Measurements from ENCODE around the gene H3-3A. TPM values are rescaled to one million over a fixed set of nuclear protein-coding genes. Genes with fewer than 3 reads are reported as not detected.

The H3-3A gene
- total and polyA plus RNA-seq, 2 of the 8 experiments (the other 6 are each of a cell fraction or from before 2014, with no cell fraction given): 1,157 to 1,223 TPM

DNA sequence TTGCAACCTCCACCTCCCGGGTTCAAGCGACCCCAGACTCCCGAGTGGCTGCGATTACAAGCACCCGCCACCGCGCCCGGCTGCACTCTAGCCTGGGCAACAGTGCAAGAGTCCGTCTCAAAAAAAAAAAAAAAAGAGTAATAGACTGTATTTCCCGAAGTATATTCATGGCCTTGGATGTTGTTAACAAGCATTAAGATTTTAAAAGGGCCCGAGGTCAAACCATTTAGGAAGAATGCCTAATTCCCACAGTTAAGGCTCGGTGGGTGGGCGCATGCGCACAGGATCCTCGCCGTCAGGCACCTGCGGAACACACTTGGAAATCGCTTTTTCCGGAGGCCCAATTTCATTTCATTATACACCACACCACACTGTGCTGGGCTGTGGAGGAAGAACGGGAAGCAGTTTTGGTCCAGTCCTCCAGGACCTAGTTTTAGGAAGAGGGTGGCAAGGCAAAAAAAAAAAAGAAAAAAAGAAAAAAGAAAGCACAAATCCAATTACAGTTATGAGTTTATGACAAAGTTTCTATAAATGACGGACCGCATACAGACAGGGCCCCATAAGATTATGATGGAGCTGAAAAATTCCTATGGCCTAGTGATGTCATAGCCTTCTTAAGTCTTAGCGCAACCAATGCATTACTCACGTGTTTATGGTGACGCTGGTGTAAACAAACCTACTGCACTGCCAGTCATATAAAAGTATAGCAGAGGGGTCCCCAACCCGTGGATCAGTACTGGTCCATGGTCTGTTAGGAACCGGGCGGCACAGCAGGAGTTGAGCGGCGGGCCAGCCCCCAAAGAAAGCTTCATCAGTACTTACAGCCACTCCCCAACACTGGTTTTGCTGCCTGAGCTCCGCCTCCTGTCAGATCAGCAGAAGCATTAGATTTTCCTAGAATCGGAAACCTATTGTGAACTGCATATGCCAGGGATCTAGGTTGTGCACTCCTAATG is 38.2 kb downstream of the H3-3A start:
- H2BK12ac ChIP-seq (ENCODE audit: low read depth, low read length): no peak overlapping the region
- H3K27ac ChIP-seq (ENCODE audit: low read depth, low read length): no peak overlapping the region
- no peak overlapping the region for H2BK15ac ChIP-seq (ENCODE audit: low read length)
- no peaks in the 10 kb centered on the region for H3K9me3 ChIP-seq (ENCODE audit: insufficient read depth in 2 of 2, low read depth in 1 of 2, low read length in 1 of 2)
- no peaks in the 10 kb centered on the region; the same call in 1 of the 2 replicates for H3K23me2 ChIP-seq (ENCODE audit: low read depth, low read length)
- POLR2A ChIA-PET (ENCODE audit: partially characterized antibody): interaction anchor here (0.6 to 5.1 kb wide), 9 partner anchors 9 to 99 kb away, joined by 3 to 30 read pairs (median 4); partner anchors contain the start of gene H3-3A
- H3K4ac ChIP-seq (replicated peaks; ENCODE audit: insufficient read length, low read depth, low read length): no peak overlapping the region
- H2AK5ac ChIP-seq (ENCODE audit: low read depth, low read length): no peak overlapping the region
- TF ChIP-seq NRF1 (IDR thresholded peaks at IDR 0.05; ENCODE audit: low read depth, low read length): peak; percentile 63
- TF ChIP-seq SRF (IDR thresholded peaks at IDR 0.05; ENCODE audit: low read depth, low read length): no peak
- peak; percentile 31 for TF ChIP-seq ASH2L (IDR thresholded peaks at IDR 0.05; ENCODE audit: low read length)
- TF ChIP-seq RAD21 (IDR thresholded peaks at IDR 0.05 in 1 of 2, conservative IDR thresholded peaks at IDR 0.05 in 1 of 2; ENCODE audit: low read depth in 2 of 2, low read length in 2 of 2): no peak
- H4K5ac ChIP-seq (ENCODE audit: insufficient read length, low read depth, low read length): no peak overlapping the region
- DNase-seq (ENCODE audit: low read depth in 1 of 2, low spot score in 2 of 2): no peak
- H3K4me2 ChIP-seq (ENCODE audit: insufficient read depth in 1 of 2, low read depth in 2 of 2, low read length in 2 of 2): peak overlapping the region; percentile 66 to 79
- CTCF ChIA-PET (ENCODE audit: partially characterized antibody): interaction anchor here (0.6 to 3.6 kb wide), 7 partner anchors 22 to 341 kb away, joined by 3 to 14 read pairs (median 3); no protein-coding TSS in a partner anchor
- no peak overlapping the region for H2BK120ac ChIP-seq (replicated peaks; ENCODE audit: low read depth, low read length)
- no peaks in the 10 kb centered on the region for H4K20me1 ChIP-seq (replicated peaks in 1 of 2; ENCODE audit: control insufficient read depth in 1 of 2, insufficient read depth in 2 of 2, low read length in 2 of 2)
- no peaks in the 10 kb centered on the region; a peak in 1 of 7 replicates for H3K27me3 ChIP-seq (replicated peaks in 1 of 4; ENCODE audit: control insufficient read depth in 3 of 4, extremely low read depth in 1 of 4, insufficient read depth in 3 of 4, low read length in 3 of 4)
- H3K4me3 ChIP-seq (ENCODE audit: extremely low read depth in 1 of 4, insufficient read depth in 2 of 4, low read depth in 3 of 4, low read length in 4 of 4): peak overlapping the region; percentile 27 to 63 (median 41); a peak in 7 of 8 replicates
- H2AFZ ChIP-seq (ENCODE audit: low read length): no peak overlapping the region
- H3K18ac ChIP-seq (ENCODE audit: extremely low read depth, low read length): no peak overlapping the region
- no peak overlapping the region for H3K56ac ChIP-seq (replicated peaks; ENCODE audit: insufficient read length, low read depth, low read length)
- no peaks in the 10 kb centered on the region for H3K36me3 ChIP-seq (ENCODE audit: control insufficient read depth in 2 of 4, insufficient read depth in 4 of 4, low read length in 3 of 4)
- H4K8ac ChIP-seq (ENCODE audit: extremely low read depth, insufficient read depth, low read length): no peak overlapping the region
- H3K23ac ChIP-seq (ENCODE audit: insufficient read length): no peak overlapping the region
- no peak overlapping the region for H3K14ac ChIP-seq (ENCODE audit: insufficient read length)
- no peak overlapping the region for H2BK5ac ChIP-seq (ENCODE audit: low read depth, low read length)
- 21% methylated on average over 31 of the region's 32 CpGs; no CpG with 5 or more reads in 1 of the 2 experiments for WGBS, 2 experiments (ENCODE audit: extremely low coverage in 1 of 2, insufficient coverage in 1 of 2, insufficient read length in 1 of 2, insufficient replicate concordance in 2 of 2, low coverage in 1 of 2, low lambda C conversion rate in 2 of 2, missing lambda C conversion rate in 1 of 2)
- peaks cover 4 to 13% (median 8%) of the 10 kb centered on the region in 4 experiments; a peak in 5 of 7 replicates for H3K4me1 ChIP-seq (replicated peaks in 1 of 4; ENCODE audit: control insufficient read depth in 3 of 4, insufficient read depth in 4 of 4, low read length in 3 of 4)
- no peak overlapping the region for H3K9ac ChIP-seq (replicated peaks in 1 of 4; ENCODE audit: extremely low read depth in 1 of 4, low read depth in 3 of 4, low read length in 3 of 4)
- no peak for FAIRE-seq
- H3K79me1 ChIP-seq (ENCODE audit: low read depth, low read length): no peaks in the 10 kb centered on the region
- no peak overlapping the region for H2BK20ac ChIP-seq (ENCODE audit: low read length)
- H4K91ac ChIP-seq (replicated peaks; ENCODE audit: insufficient read length, low read length): no peak overlapping the region
- H3K79me2 ChIP-seq (ENCODE audit: control insufficient read depth in 1 of 2, insufficient read depth in 2 of 2, low read length in 2 of 2): no peaks in the 10 kb centered on the region

Data from H1 (cell line).